Esophagus muscularis mucosa (tissue), 3 donors: ENCODE results near the gene ARSG.

Experiments used
- CTCF ChIP-seq, 3 experiments: fragments of 200-600 bp in 2 of 3; fragments of 450-650 bp in 1 of 3; sonication (generic) in 2 of 3; IDR thresholded peaks; one replicate each; pipeline ENCODE4 v1.5.1; 2017 to 2019; ENCODE audit warnings: antibody characterized with exemption in 3 of 3, mild to moderate bottlenecking in 2 of 3, moderate library complexity in 1 of 3
- POLR2A ChIP-seq: fragments of 450-650 bp; IDR thresholded peaks from one replicate; pipeline ENCODE4 v1.6.1; 2017; ENCODE audit warnings: antibody characterized with exemption, moderate library complexity, mild to moderate bottlenecking, low read depth

GRCh38 chr17:68351395-68351794 lies 60.1 kb downstream of the ARSG start:
- TF ChIP-seq CTCF (IDR thresholded peaks at IDR 0.05) (no peak), POLR2A (no peak)
